Activated CD4-positive, alpha-beta T cell treated with anti-CD3 and anti-CD28 coated beads, Interleukin-10, Interleukin-2, amounts not matched to agents 100 ng/mL and 50 ng/mL, durations not matched to agents 16 hours and 8 hours (primary cell): ENCODE data around the gene SRL.

Source experiments
- DNase-seq: peaks from one replicate; pipeline ENCODE4 v3.0.0-alpha.2; 2020

Gene SRL

GRCh38 chr16:4241928-4242283 is at the start of gene SRL:
Gene SRL (minus strand): TSS chr16:4242080. CDS start chr16:4242067, 13 bp downstream.
- DNase-seq, result no peak

GRCh38 chr16:4290236-4290830 is 48.5 kb upstream of the SRL start:
- no peak for DNase-seq

GRCh38 chr16:4288148-4288921 is 46.5 kb upstream of the SRL start:
- peak; percentile 83 for DNase-seq

- no peak for DNase-seq
These were observed 43.3 kb upstream of the SRL start for GRCh38 chr16:4285167-4285566.

- DNase-seq, result no peak
These were observed 42.1 kb upstream of the SRL start for GRCh38 chr16:4283939-4284338.

GRCh38 chr16:4283441-4283840 is 41.6 kb upstream of the SRL start:
- no peak for DNase-seq

GRCh38 chr16:4280625-4281024 is 38.7 kb upstream of the SRL start:
- no peak for DNase-seq

- no peak for DNase-seq
These were observed 36.2 kb upstream of the SRL start for GRCh38 chr16:4277987-4278513.

- no peak for DNase-seq
These were observed 34.0 kb upstream of the SRL start for GRCh38 chr16:4275861-4276260.

- peak; percentile 69 for DNase-seq
These were observed 32.0 kb upstream of the SRL start for GRCh38 chr16:4273858-4274311.

- no peak for DNase-seq
These were observed 30.5 kb upstream of the SRL start for GRCh38 chr16:4272114-4272956.

GRCh38 chr16:4271176-4272113 is 29.6 kb upstream of the SRL start:
- peak; percentile 95 for DNase-seq

- no peak for DNase-seq
These were observed 28.7 kb upstream of the SRL start for GRCh38 chr16:4270595-4270994.

GRCh38 chr16:4270091-4270490 is 28.2 kb upstream of the SRL start:
- DNase-seq, result no peak

GRCh38 chr16:4266372-4266771 is 24.5 kb upstream of the SRL start:
- peak; percentile 11 for DNase-seq

- DNase-seq, result no peak
These were observed 23.8 kb upstream of the SRL start for GRCh38 chr16:4265676-4266075.

- no peak for DNase-seq
These were observed 22.7 kb upstream of the SRL start for GRCh38 chr16:4264546-4264945.

- DNase-seq, result peak; percentile 23
These were observed 21.9 kb upstream of the SRL start for GRCh38 chr16:4263504-4264436.

- no peak for DNase-seq
These were observed 20.5 kb upstream of the SRL start for GRCh38 chr16:4262303-4262835.

GRCh38 chr16:4261557-4262172 is 19.8 kb upstream of the SRL start:
- peak; percentile 42 for DNase-seq
